GM13976 (cell line): ENCODE data around the gene OSTN.

Experiments
- DNase-seq: peaks from one replicate; pipeline ENCODE4 v3.0.0; 2012; ENCODE audit warnings: low spot score
- CTCF ChIP-seq: IDR thresholded peaks from 2 replicates; pipeline ENCODE4 v1.5.1; 2012; ENCODE audit warnings: borderline replicate concordance, mild to moderate bottlenecking; ENCODE audit not compliant: insufficient read depth; ENCODE audit errors: extremely low read depth, missing control alignments, control extremely low read depth
- in situ Hi-C: fragments of 300-500 bp; cut with MboI; formaldehyde crosslinking; loops from one replicate; pipeline ENCODE4 v1.12.0; 2022; ENCODE audit warnings: low sequenced_read_pairs, mixed read lengths, inconsistent platforms; ENCODE audit not compliant: unreplicated experiment

Gene OSTN

GRCh38 chr3:191198932-191199331, at the start of gene OSTN:
OSTN (plus strand) TSS chr3:191199241; CDS start chr3:191212533, 13,292 bp downstream.
- TF ChIP-seq CTCF, result no peak
- in situ Hi-C loops, result no loop called here
- DNase-seq, result no peak

GRCh38 chr3:191151653-191152052, 47.4 kb upstream of the OSTN start:
- no peak for TF ChIP-seq CTCF
- in situ Hi-C loops, result no loop called here

GRCh38 chr3:191154827-191155226, 44.2 kb upstream of the OSTN start:
- no peak for TF ChIP-seq CTCF
- in situ Hi-C loops, result no loop called here
- no peak for DNase-seq

More at GRCh38 chr3:191151653-191152052, 47.4 kb upstream of the OSTN start:
- no peak for DNase-seq

GRCh38 chr3:191158247-191158646, 40.8 kb upstream of the OSTN start:
- in situ Hi-C loops, result no loop called here
- no peak for TF ChIP-seq CTCF
- DNase-seq, result no peak

- in situ Hi-C loops, result no loop called here
- TF ChIP-seq CTCF, result no peak
- no peak for DNase-seq
Measured at GRCh38 chr3:191158815-191159214, 40.2 kb upstream of the OSTN start.

- no peak for DNase-seq
- TF ChIP-seq CTCF, result no peak
- in situ Hi-C loops, result no loop called here
Measured at GRCh38 chr3:191165802-191166201, 33.2 kb upstream of the OSTN start.

- no peak for DNase-seq
- no peak for TF ChIP-seq CTCF
- in situ Hi-C loops, result no loop called here
Measured at GRCh38 chr3:191166368-191166767, 32.7 kb upstream of the OSTN start.
